Skeletal muscle tissue (tissue), 4 donors: Measurements from ENCODE around the gene KCNJ10. TPM values are rescaled to one million over a fixed set of nuclear protein-coding genes. Genes with fewer than 3 reads are reported as not detected.

ENCODE experiments used
- H3K27ac ChIP-seq: one replicate; pipeline ENCODE4 v1.7.0; 2013; ENCODE audit warnings: mild to moderate bottlenecking, low read depth, low read length, inconsistent platforms
- H3K27me3 ChIP-seq, 3 donors: one replicate each; pipeline ENCODE4 v1.7.0; 2013; ENCODE audit warnings: low read length in 3 of 3; ENCODE audit not compliant: control insufficient read depth in 3 of 3, insufficient read depth in 3 of 3
- H3K36me3 ChIP-seq, 3 donors: one replicate each; pipeline ENCODE4 v1.7.0; 2013; ENCODE audit warnings: low read length in 3 of 3; ENCODE audit not compliant: control insufficient read depth in 3 of 3, insufficient read depth in 3 of 3
- H3K4me1 ChIP-seq, 3 donors: one replicate each; pipeline ENCODE4 v1.7.0; 2013; ENCODE audit warnings: low read length in 3 of 3, mild to moderate bottlenecking in 3 of 3; ENCODE audit not compliant: control insufficient read depth in 3 of 3, insufficient read depth in 3 of 3
- H3K4me3 ChIP-seq, 3 donors: one replicate each; pipeline ENCODE4 v1.7.0; 2013; ENCODE audit warnings: low read length in 3 of 3
- H3K9ac ChIP-seq, 3 donors: one replicate each; pipeline ENCODE4 v1.7.0; 2013; ENCODE audit warnings: low read length in 3 of 3, mild to moderate bottlenecking in 3 of 3, moderate library complexity in 2 of 3, low read depth in 1 of 3
- H3K9me3 ChIP-seq, 3 donors: one replicate each; pipeline ENCODE4 v1.7.0; 2013; ENCODE audit warnings: low read length in 3 of 3; ENCODE audit not compliant: control insufficient read depth in 3 of 3
- total RNA-seq: library from RNA; depleted of rRNA; stranded (reverse); fragments of >200 nt; gene quantifications from one replicate; pipeline ENCODE4 v1.2.3, GENCODE V29; 2014
- donor health status: Osteomylitis.

The KCNJ10 gene
- total RNA-seq, 1 donor from 2014 or later: 0.52 TPM

DNA sequence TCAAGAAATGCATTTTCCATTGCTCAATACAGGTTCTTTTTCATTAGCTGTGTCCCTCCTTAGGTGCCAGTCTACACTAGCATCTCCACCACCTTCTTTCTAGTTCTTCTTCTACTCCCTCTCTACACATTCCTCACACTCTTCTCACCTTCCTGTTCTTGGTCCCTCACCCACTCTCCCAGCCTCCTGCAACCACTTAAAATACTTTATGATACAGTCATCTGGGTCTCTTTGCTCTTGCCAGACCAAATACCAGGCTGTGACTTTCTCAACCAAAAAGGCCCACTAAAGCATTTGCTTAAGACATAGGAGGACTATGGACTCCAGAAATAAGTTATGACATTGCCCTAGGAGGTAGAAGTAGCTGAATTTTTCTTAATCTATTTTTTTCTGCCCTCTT lies 73.3 kb downstream of the KCNJ10 start:
- H3K27ac ChIP-seq: no peak overlapping the region
- H3K27me3 ChIP-seq: peaks cover 0 to 3% (median 0%) of the 10 kb centered on the region in 3 donors
- no peak overlapping the region for H3K9ac ChIP-seq
- no peaks in the 10 kb centered on the region for H3K9me3 ChIP-seq
- H3K36me3 ChIP-seq: no peaks in the 10 kb centered on the region
- no peak overlapping the region for H3K4me3 ChIP-seq
- no peaks in the 10 kb centered on the region for H3K4me1 ChIP-seq

DNA sequence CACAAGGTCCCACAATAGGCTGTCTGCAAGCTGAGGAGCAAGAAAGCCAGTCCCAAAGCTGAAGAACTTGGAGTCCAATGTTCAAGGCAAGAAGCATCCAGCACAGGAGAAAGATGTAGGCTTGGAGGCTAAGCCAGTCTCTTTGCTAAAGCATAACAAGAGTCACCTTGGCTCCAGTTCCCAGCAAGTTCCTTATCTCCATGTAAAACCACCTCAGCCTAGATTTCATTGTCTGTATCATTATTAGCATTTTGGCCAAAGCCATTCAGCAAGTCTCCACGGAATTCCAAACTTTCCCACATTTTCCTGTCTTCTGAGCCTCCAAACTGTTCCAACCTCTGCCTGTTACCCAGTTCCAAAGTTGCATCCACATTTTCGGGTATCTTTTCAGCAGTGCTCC lies 75.1 kb downstream of the KCNJ10 start:
- no peak overlapping the region for H3K4me3 ChIP-seq
- H3K9me3 ChIP-seq: no peaks in the 10 kb centered on the region
- H3K27ac ChIP-seq: no peak overlapping the region
- H3K9ac ChIP-seq: no peak overlapping the region
- no peaks in the 10 kb centered on the region for H3K4me1 ChIP-seq
- peaks cover 0 to 3% (median 0%) of the 10 kb centered on the region in 3 donors for H3K27me3 ChIP-seq
- no peaks in the 10 kb centered on the region for H3K36me3 ChIP-seq

- H3K27me3 ChIP-seq: peaks cover 0 to 4% (median 2%) of the 10 kb centered on the region in 3 donors
- no peaks in the 10 kb centered on the region for H3K4me1 ChIP-seq
- H3K36me3 ChIP-seq: no peaks in the 10 kb centered on the region
- no peak overlapping the region for H3K9ac ChIP-seq
- H3K9me3 ChIP-seq: no peaks in the 10 kb centered on the region
- H3K27ac ChIP-seq: no peak overlapping the region
- no peak overlapping the region for H3K4me3 ChIP-seq
Measured at GRCh38 chr1:159993911-159994310, 76.0 kb downstream of the KCNJ10 start.

GRCh38 chr1:159992161-159992560 lies 77.8 kb downstream of the KCNJ10 start:
- H3K27ac ChIP-seq: no peak overlapping the region

DNA sequence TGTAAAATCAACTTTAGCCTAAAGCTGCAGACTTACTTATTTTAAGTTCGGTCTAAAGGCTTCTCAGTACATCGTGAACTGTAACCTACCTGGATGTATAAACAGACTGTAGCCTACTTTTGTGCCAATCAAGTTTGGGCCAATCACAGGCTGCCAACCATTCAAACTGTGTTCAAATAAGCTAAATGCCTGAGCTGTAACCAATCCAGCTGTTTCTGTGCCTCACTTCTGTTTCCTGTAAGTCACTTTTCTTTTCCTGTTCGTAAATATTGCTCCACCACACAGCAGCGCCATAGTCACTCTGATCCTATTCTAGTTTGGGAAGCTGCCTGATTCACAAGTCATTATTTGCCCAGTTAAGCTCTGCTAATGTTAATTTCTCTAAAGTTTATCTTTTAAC lies 78.4 kb downstream of the KCNJ10 start:
- H3K36me3 ChIP-seq: no peaks in the 10 kb centered on the region
- H3K9ac ChIP-seq: no peak overlapping the region
- H3K4me1 ChIP-seq: no peaks in the 10 kb centered on the region
- no peak overlapping the region for H3K4me3 ChIP-seq
- H3K9me3 ChIP-seq: no peaks in the 10 kb centered on the region
- no peak overlapping the region for H3K27ac ChIP-seq
- H3K27me3 ChIP-seq: peaks cover 0 to 4% (median 2%) of the 10 kb centered on the region in 3 donors

More at GRCh38 chr1:159992161-159992560, 77.8 kb downstream of the KCNJ10 start:
- H3K27me3 ChIP-seq: peaks cover 0 to 4% (median 2%) of the 10 kb centered on the region in 3 donors
- H3K9ac ChIP-seq: no peak overlapping the region
- H3K36me3 ChIP-seq: no peaks in the 10 kb centered on the region
- H3K4me3 ChIP-seq: no peak overlapping the region
- H3K4me1 ChIP-seq: no peaks in the 10 kb centered on the region
- H3K9me3 ChIP-seq: no peaks in the 10 kb centered on the region

DNA sequence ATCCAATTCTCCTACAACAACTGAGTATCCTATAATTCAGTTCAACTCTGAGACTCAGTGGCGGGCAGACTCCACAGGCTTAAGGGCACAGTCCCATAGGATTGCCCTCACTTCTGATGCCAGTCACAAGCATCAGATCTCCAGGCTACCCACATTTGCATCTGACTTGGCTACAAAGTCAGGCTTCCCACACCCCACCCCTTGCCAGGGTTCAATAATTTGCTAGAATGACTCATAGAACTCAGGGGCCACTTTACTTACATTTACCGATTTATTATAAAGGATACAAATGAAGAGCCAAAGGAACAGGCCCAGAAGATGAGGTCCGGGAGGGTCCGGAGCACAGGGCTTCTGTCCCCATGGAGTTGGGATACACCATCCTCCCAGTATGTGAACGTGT lies 80.0 kb downstream of the KCNJ10 start:
- Histone ChIP-seq H3K36me3 (no peaks in the 10 kb centered on the region), H3K9me3 (no peaks in the 10 kb centered on the region), H3K4me1 (no peaks in the 10 kb centered on the region), H3K27me3 (peaks cover 0 to 4% (median 2%) of the 10 kb centered on the region in 3 donors), H3K4me3 (no peak overlapping the region), H3K9ac (no peak overlapping the region), H3K27ac (no peak overlapping the region)

DNA sequence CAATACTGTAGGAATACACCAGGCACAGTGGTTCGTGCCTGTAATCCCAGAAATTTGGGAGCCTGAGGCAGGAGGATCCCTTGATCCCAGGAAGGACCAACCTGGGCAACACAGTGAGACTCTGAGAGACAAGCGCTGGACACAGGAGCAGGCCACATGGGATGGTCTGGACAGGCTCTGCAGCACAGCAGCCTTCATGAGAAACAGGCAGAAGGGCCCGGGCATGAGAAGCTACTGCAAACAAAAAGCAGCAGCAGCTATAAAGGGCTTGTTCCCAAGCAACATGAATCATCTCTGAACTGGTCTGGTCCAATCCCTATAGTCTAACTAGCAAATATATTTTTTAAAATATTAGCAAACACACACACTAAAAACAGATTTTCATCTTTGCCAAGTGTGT lies 80.4 kb downstream of the KCNJ10 start:
- Histone ChIP-seq H3K36me3 (no peaks in the 10 kb centered on the region), H3K27ac (no peak overlapping the region), H3K9me3 (no peaks in the 10 kb centered on the region), H3K27me3 (peaks cover 0 to 4% (median 2%) of the 10 kb centered on the region in 3 donors), H3K9ac (no peak overlapping the region), H3K4me1 (no peaks in the 10 kb centered on the region), H3K4me3 (no peak overlapping the region)

GRCh38 chr1:159988006-159988405 lies 82.0 kb downstream of the KCNJ10 start:
- no peak overlapping the region for H3K4me3 ChIP-seq
- no peak overlapping the region for H3K9ac ChIP-seq
- H3K27me3 ChIP-seq: peaks cover 2 to 4% (median 3%) of the 10 kb centered on the region in 3 donors
- H3K9me3 ChIP-seq: no peaks in the 10 kb centered on the region
- no peak overlapping the region for H3K27ac ChIP-seq
- no peaks in the 10 kb centered on the region for H3K36me3 ChIP-seq
- no peaks in the 10 kb centered on the region for H3K4me1 ChIP-seq

GRCh38 chr1:159987186-159987585 lies 82.8 kb downstream of the KCNJ10 start:
- Histone ChIP-seq H3K36me3 (no peaks in the 10 kb centered on the region), H3K9me3 (no peaks in the 10 kb centered on the region), H3K4me1 (no peaks in the 10 kb centered on the region), H3K9ac (no peak overlapping the region), H3K27ac (no peak overlapping the region), H3K4me3 (no peak overlapping the region), H3K27me3 (peaks cover 2 to 4% (median 3%) of the 10 kb centered on the region in 3 donors)

DNA sequence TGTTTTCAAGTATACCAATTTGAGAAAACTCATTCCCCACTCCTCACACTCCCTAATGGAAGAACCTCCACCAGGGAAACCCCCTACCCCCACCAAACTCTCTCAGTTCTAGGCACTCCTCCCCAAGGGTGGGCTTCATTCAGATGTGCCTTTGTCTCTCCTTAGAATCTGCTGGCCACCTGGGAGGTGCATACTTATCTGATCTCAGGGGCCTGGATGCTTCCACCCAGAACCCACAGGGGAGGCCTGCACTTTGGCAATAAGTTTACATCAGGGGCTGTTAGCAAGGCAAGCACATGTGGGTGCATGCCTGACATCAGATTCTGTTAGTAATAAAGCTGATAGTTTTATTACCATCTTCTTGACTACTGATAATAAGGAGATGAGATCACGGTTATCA lies 83.4 kb downstream of the KCNJ10 start:
- H3K4me1 ChIP-seq: no peaks in the 10 kb centered on the region
- no peaks in the 10 kb centered on the region for H3K36me3 ChIP-seq
- no peak overlapping the region for H3K4me3 ChIP-seq
- H3K27ac ChIP-seq: no peak overlapping the region
- no peak overlapping the region for H3K9ac ChIP-seq
- H3K9me3 ChIP-seq: no peaks in the 10 kb centered on the region
- peaks cover 2 to 4% (median 3%) of the 10 kb centered on the region in 3 donors for H3K27me3 ChIP-seq

- no peaks in the 10 kb centered on the region for H3K4me1 ChIP-seq
- H3K36me3 ChIP-seq: no peaks in the 10 kb centered on the region
- H3K9ac ChIP-seq: no peak overlapping the region
- H3K4me3 ChIP-seq: no peak overlapping the region
- peaks cover 2 to 4% (median 3%) of the 10 kb centered on the region in 3 donors for H3K27me3 ChIP-seq
- no peaks in the 10 kb centered on the region for H3K9me3 ChIP-seq
- H3K27ac ChIP-seq: no peak overlapping the region
Measured at GRCh38 chr1:159986093-159986492, 83.9 kb downstream of the KCNJ10 start.
